ENCODE measurements around the gene L3MBTL4.
"Not testable (repeated sequence)": the region's sequence is repeated elsewhere in the genome, so short reads cannot be mapped to it uniquely, and the experiment has no call there.

The L3MBTL4 gene

GRCh38 chr18:6052449-6052913 is 362.2 kb downstream of the L3MBTL4 start:
- H3K4me3 Mint-ChIP-seq = no peak overlapping the region
- H3K36me3 Mint-ChIP-seq (ENCODE audit: low read depth) = no peaks in the 10 kb centered on the region
- H3K27ac Mint-ChIP-seq = no peak overlapping the region
- H3K9me3 Mint-ChIP-seq = no peaks in the 10 kb centered on the region
- TF ChIP-seq CTCF (IDR thresholded peaks at IDR 0.05) = no peak
- H3K27me3 Mint-ChIP-seq (ENCODE audit: low read depth, poor library complexity) = peaks cover 4% of the 10 kb centered on the region
- no peak for DNase-seq
- peaks cover 32% of the 10 kb centered on the region for H3K4me1 Mint-ChIP-seq

DNA sequence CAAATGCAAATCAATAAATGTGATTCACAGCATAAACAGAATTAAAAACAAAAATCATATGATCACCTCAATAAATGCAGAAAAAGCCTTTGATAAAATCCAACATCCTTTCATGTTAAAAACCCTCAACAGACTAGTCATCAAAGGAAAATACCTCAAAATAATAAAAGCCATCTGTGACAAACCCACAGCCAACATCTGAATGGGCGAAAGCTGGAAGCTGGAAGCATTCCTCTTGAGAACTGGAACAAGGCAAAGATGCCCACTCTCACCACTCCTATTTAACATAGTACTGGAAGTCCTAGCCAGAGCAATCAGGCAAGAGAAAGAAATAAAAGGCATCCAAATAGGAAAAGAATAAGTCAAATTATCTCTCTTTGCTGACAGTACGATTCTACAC is 367.1 kb downstream of the L3MBTL4 start:
- peaks cover 30% of the 10 kb centered on the region for H3K9me3 Mint-ChIP-seq
- DNase-seq; H3K36me3 Mint-ChIP-seq (ENCODE audit: low read depth); H3K27me3 Mint-ChIP-seq (ENCODE audit: low read depth, poor library complexity); H3K4me1 Mint-ChIP-seq; H3K27ac Mint-ChIP-seq; H3K4me3 Mint-ChIP-seq: not testable (repeated sequence)

DNA sequence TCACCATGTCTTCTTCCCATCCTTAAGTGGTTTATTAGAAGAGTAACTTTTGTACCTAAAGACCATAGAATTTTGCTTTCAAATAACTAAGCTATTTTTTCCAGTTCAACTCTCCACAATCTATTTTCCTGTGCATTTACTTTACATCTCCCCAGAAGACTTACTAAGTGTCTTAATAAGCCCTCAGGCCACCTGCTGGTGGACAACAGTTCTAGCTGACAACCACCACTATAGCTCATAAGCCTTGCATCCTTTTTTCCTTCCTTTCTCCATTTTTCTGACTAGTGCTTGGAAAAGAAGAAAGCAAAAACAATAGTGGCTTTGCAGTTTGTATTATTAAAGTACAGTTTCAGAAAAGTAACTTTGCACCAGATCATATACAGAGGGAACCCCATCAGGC is 369.9 kb downstream of the L3MBTL4 start:
- DNase-seq = no peak
- no peak for TF ChIP-seq CTCF (IDR thresholded peaks at IDR 0.05)
- no peaks in the 10 kb centered on the region for H3K36me3 Mint-ChIP-seq (ENCODE audit: low read depth)
- H3K9me3 Mint-ChIP-seq = peaks cover 36% of the 10 kb centered on the region
- H3K4me1 Mint-ChIP-seq = no peaks in the 10 kb centered on the region
- H3K27me3 Mint-ChIP-seq (ENCODE audit: low read depth, poor library complexity) = peaks cover 2% of the 10 kb centered on the region
- no peak overlapping the region for H3K27ac Mint-ChIP-seq
- no peak overlapping the region for H3K4me3 Mint-ChIP-seq

GRCh38 chr18:6044319-6044718 is 370.4 kb downstream of the L3MBTL4 start:
- Mint-ChIP-seq H3K27ac (no peak overlapping the region), H3K36me3 (ENCODE audit: low read depth) (peaks cover 2% of the 10 kb centered on the region), H3K4me1 (no peaks in the 10 kb centered on the region), H3K27me3 (ENCODE audit: low read depth, poor library complexity) (peaks cover 2% of the 10 kb centered on the region), H3K4me3 (no peak overlapping the region), H3K9me3 (peaks cover 41% of the 10 kb centered on the region)
- no peak for TF ChIP-seq CTCF (IDR thresholded peaks at IDR 0.05)
- DNase-seq = no peak

DNA sequence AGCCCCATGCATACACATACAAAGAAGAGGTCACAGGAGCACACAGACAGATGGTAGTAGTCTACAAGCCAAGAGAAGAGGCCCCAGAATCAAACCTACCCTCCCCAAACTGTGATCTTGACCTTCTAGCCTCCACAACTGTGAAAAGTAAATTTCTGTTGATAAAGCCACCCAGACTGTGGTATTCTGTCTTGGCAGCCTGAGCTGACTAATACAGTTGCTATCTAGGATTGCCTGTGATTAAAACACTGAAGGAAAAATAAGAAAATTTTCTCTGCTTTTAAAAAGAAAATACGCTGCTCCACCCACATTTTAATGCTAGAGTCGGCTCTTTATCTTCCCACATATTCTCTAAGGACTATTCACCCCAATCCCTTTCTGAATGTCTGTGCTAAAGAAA is 375.7 kb downstream of the L3MBTL4 start:
- Mint-ChIP-seq H3K36me3 (ENCODE audit: low read depth) (peaks cover 17% of the 10 kb centered on the region), H3K4me1 (no peaks in the 10 kb centered on the region), H3K9me3 (peaks cover 44% of the 10 kb centered on the region), H3K27me3 (ENCODE audit: low read depth, poor library complexity) (no peaks in the 10 kb centered on the region), H3K4me3 (no peak overlapping the region), H3K27ac (no peak overlapping the region)
- TF ChIP-seq CTCF (IDR thresholded peaks at IDR 0.05) = no peak
- DNase-seq = no peak

GRCh38 chr18:6031442-6031841 is 383.3 kb downstream of the L3MBTL4 start:
- no peak overlapping the region for H3K27ac Mint-ChIP-seq
- no peak overlapping the region for H3K4me3 Mint-ChIP-seq
- TF ChIP-seq CTCF (IDR thresholded peaks at IDR 0.05) = no peak
- peaks cover 3% of the 10 kb centered on the region for H3K27me3 Mint-ChIP-seq (ENCODE audit: low read depth, poor library complexity)
- no peak for DNase-seq
- H3K36me3 Mint-ChIP-seq (ENCODE audit: low read depth) = peaks cover 5% of the 10 kb centered on the region
- peaks cover 10% of the 10 kb centered on the region for H3K4me1 Mint-ChIP-seq
- H3K9me3 Mint-ChIP-seq = peaks cover 25% of the 10 kb centered on the region
